Neural cell (in vitro differentiated cells): Measurements from ENCODE around the gene GPBAR1. TPM values are rescaled to one million over a fixed set of nuclear protein-coding genes. Genes with fewer than 3 reads are reported as not detected.

ENCODE experiments used
- H2AFZ ChIP-seq: fragments of 200-600, 300-800 bp; sonication (generic), shearing (Covaris generic); 2 replicates; pipeline ENCODE4 v1.6.0; 2014; ENCODE audit warnings: low read depth, mild to moderate bottlenecking, antibody characterized with exemption, low read length, moderate library complexity
- H3F3A ChIP-seq: fragments of 200-600 bp; shearing (Covaris generic); 2 replicates; pipeline ENCODE4 v1.6.1; 2016; ENCODE audit warnings: mild to moderate bottlenecking, moderate library complexity, mixed read lengths, antibody characterized with exemption, low read length; ENCODE audit not compliant: insufficient read depth, poor library complexity, severe bottlenecking
- H3K27ac ChIP-seq: fragments of 200-600, 300-800 bp; sonication (generic), shearing (Covaris generic); 2 replicates; pipeline ENCODE4 v1.5.1; 2014; ENCODE audit warnings: mild to moderate bottlenecking, low read length, moderate library complexity
- H3K27me3 ChIP-seq: fragments of 300-800, 200-600 bp; sonication (generic), shearing (Covaris generic); 2 replicates; pipeline ENCODE4 v1.6.0; 2014; ENCODE audit warnings: mild to moderate bottlenecking, low read depth, low read length, moderate library complexity; ENCODE audit not compliant: insufficient read depth
- H3K36me3 ChIP-seq: fragments of 300-800, 200-600 bp; sonication (generic), shearing (Covaris generic); 2 replicates; pipeline ENCODE4 v1.5.1; 2014; ENCODE audit warnings: mild to moderate bottlenecking, antibody characterized with exemption, low read length, moderate library complexity; ENCODE audit not compliant: insufficient read depth
- H3K4me2 ChIP-seq: fragments of 300-800, 200-600 bp; sonication (generic), shearing (Covaris generic); 2 replicates; pipeline ENCODE4 v1.6.0; 2014; ENCODE audit warnings: mild to moderate bottlenecking, low read length
- H3K4me3 ChIP-seq: fragments of 300-800, 200-600 bp; sonication (generic), shearing (Covaris generic); 2 replicates; pipeline ENCODE4 v1.5.1; 2014; ENCODE audit warnings: mild to moderate bottlenecking, low read length, moderate library complexity
- H3K79me2 ChIP-seq: fragments of 200-600 bp; shearing (Covaris generic); replicated peaks from 2 replicates; pipeline ENCODE4 v1.6.0; 2014; ENCODE audit warnings: mild to moderate bottlenecking, low read length, moderate library complexity; ENCODE audit not compliant: insufficient read depth
- H3K9ac ChIP-seq: fragments of 300-800, 200-600 bp; sonication (generic), shearing (Covaris generic); 2 replicates; pipeline ENCODE4 v1.6.1; 2016; ENCODE audit warnings: mild to moderate bottlenecking, low read length, mixed read lengths
- H3K9me2 ChIP-seq: fragments of 200-600 bp; shearing (Covaris generic); 2 replicates; pipeline ENCODE4 v1.6.1; 2016; ENCODE audit warnings: mild to moderate bottlenecking, low read length, mixed read lengths; ENCODE audit not compliant: insufficient read depth
- H3K9me3 ChIP-seq: fragments of 200-600, 300-800 bp; sonication (generic), shearing (Covaris generic); 2 replicates; pipeline ENCODE4 v1.6.1; 2016; ENCODE audit warnings: mild to moderate bottlenecking, mixed run types, low read length, moderate library complexity, mixed read lengths
- H4K20me1 ChIP-seq: fragments of 200-600 bp; shearing (Covaris generic); 2 replicates; pipeline ENCODE4 v1.6.1; 2016; ENCODE audit warnings: mild to moderate bottlenecking, mixed run types; ENCODE audit not compliant: insufficient read depth
- EP300 ChIP-seq: fragments of 450-650 bp; conservative IDR thresholded peaks from 2 replicates; pipeline ENCODE4 v1.6.1; 2014; ENCODE audit warnings: antibody characterized with exemption, mild to moderate bottlenecking, moderate library complexity; ENCODE audit not compliant: poor library complexity, severe bottlenecking
- EZH2 ChIP-seq: fragments of 200-600, 300-800 bp; shearing (Covaris generic), sonication (generic); IDR thresholded peaks from 2 replicates; pipeline ENCODE4 v1.6.1; 2014; ENCODE audit warnings: antibody characterized with exemption, low read length, borderline replicate concordance, mild to moderate bottlenecking; ENCODE audit not compliant: insufficient read depth, poor library complexity, severe bottlenecking
- MXI1 ChIP-seq: fragments of 450-650 bp; conservative IDR thresholded peaks from 2 replicates; pipeline ENCODE4 v1.6.1; 2014; ENCODE audit warnings: antibody characterized with exemption, mild to moderate bottlenecking; ENCODE audit not compliant: poor library complexity, severe bottlenecking
- POLR2AphosphoS5 ChIP-seq: IDR thresholded peaks from 2 replicates; pipeline ENCODE4 v1.6.1; 2012
- RAD21 ChIP-seq: fragments of 450-650 bp; conservative IDR thresholded peaks from 2 replicates; pipeline ENCODE4 v1.6.1; 2014; ENCODE audit warnings: antibody characterized with exemption, mild to moderate bottlenecking, moderate library complexity
- REST ChIP-seq: IDR thresholded peaks from 2 replicates; pipeline ENCODE4 v1.6.1; 2012; ENCODE audit warnings: borderline replicate concordance
- SMC3 ChIP-seq: fragments of 450-650 bp; conservative IDR thresholded peaks from 2 replicates; pipeline ENCODE4 v1.6.1; 2014; ENCODE audit warnings: antibody characterized with exemption, mild to moderate bottlenecking, moderate library complexity; ENCODE audit not compliant: poor library complexity
- TAF1 ChIP-seq: IDR thresholded peaks from 2 replicates; pipeline ENCODE4 v1.6.1; 2012; ENCODE audit warnings: low read depth
- polyA plus RNA-seq: library from polyadenylated mRNA; depleted of rRNA; stranded (reverse); fragments of >200 nt; gene quantifications from 2 replicates; pipeline ENCODE4 v1.2.3, GENCODE V29; 2014
- TF ChIP-seq, protein P1 (sequence below): fragments of 450-650 bp; IDR thresholded peaks from 2 replicates; pipeline ENCODE4 v1.5.1; 2014; ENCODE audit warnings: antibody characterized with exemption, mild to moderate bottlenecking, moderate library complexity; ENCODE audit not compliant: poor library complexity, severe bottlenecking

GPBAR1 gene
- polyA plus RNA-seq, 1 donor from 2014 or later = not detected

DNA sequence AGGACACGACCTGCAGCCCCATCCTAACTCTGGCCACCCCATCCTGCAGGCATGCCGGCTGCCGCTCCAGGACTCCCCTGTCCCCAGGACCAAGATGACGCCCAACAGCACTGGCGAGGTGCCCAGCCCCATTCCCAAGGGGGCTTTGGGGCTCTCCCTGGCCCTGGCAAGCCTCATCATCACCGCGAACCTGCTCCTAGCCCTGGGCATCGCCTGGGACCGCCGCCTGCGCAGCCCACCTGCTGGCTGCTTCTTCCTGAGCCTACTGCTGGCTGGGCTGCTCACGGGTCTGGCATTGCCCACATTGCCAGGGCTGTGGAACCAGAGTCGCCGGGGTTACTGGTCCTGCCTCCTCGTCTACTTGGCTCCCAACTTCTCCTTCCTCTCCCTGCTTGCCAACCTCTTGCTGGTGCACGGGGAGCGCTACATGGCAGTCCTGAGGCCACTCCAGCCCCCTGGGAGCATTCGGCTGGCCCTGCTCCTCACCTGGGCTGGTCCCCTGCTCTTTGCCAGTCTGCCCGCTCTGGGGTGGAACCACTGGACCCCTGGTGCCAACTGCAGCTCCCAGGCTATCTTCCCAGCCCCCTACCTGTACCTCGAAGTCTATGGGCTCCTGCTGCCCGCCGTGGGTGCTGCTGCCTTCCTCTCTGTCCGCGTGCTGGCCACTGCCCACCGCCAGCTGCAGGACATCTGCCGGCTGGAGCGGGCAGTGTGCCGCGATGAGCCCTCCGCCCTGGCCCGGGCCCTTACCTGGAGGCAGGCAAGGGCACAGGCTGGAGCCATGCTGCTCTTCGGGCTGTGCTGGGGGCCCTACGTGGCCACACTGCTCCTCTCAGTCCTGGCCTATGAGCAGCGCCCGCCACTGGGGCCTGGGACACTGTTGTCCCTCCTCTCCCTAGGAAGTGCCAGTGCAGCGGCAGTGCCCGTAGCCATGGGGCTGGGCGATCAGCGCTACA lies 2.1 kb downstream of the GPBAR1 start:
- Histone ChIP-seq H3K9me2 (no peaks in the 10 kb centered on the region), H3K27ac (no peak overlapping the region), H3F3A (no peaks in the 10 kb centered on the region), H3K27me3 (no peaks in the 10 kb centered on the region), H3K36me3 (no peaks in the 10 kb centered on the region), H3K9ac (no peak overlapping the region), H3K4me3 (no peak overlapping the region), H2AFZ (no peak overlapping the region), H3K79me2 (no peaks in the 10 kb centered on the region), H4K20me1 (no peaks in the 10 kb centered on the region), H3K4me2 (no peak overlapping the region), H3K9me3 (no peaks in the 10 kb centered on the region)
- TF ChIP-seq SMC3 (no peak), EZH2 (no peak), REST (no peak), EP300 (no peak), POLR2AphosphoS5 (no peak), RAD21 (no peak), TAF1 (no peak), MXI1 (no peak)
- TF ChIP-seq, protein P1, sequence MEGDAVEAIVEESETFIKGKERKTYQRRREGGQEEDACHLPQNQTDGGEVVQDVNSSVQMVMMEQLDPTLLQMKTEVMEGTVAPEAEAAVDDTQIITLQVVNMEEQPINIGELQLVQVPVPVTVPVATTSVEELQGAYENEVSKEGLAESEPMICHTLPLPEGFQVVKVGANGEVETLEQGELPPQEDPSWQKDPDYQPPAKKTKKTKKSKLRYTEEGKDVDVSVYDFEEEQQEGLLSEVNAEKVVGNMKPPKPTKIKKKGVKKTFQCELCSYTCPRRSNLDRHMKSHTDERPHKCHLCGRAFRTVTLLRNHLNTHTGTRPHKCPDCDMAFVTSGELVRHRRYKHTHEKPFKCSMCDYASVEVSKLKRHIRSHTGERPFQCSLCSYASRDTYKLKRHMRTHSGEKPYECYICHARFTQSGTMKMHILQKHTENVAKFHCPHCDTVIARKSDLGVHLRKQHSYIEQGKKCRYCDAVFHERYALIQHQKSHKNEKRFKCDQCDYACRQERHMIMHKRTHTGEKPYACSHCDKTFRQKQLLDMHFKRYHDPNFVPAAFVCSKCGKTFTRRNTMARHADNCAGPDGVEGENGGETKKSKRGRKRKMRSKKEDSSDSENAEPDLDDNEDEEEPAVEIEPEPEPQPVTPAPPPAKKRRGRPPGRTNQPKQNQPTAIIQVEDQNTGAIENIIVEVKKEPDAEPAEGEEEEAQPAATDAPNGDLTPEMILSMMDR = no peak

DNA sequence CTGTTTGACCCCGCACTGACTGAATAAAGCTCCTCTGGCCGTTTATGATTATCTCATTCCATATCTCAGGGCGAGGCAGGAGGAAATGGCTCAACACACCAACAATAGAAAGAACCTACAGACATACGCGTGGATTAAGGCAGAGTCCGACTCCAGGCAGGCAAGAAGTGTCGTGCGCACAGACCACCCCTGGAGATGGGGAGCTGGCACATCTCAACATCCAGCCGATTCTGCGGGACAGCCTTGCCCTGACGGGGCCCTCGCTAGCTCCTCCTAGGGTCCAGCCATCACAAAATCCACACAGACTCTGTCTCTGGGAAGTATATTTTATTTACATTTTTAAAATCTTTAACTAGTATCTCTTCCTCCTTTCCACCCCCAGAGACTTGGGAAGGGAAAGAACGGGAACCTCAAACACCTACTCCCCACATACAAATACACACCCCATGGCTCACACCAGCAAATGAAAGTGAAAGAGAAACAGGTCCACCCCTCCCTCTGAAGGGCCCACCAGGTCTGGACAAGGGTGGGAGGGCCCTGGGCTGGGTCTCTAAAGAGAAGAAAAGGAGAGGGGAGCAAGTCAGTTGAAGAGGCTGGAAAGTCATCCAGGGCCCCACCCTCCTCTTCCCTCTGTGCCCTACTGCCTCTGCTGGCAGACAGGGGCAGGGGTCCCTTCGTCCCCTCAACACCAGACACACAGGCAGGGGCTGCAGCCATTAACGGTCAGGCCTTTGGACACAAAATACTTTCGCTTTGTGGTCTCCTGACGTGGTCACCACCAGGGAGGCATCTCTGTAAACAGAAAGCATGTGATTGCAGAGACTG lies 3.2 kb downstream of the GPBAR1 start:
- Histone ChIP-seq H3K79me2 (peaks cover 2% of the 10 kb centered on the region), H3K36me3 (no peaks in the 10 kb centered on the region), H3K9me2 (no peaks in the 10 kb centered on the region), H3K9me3 (no peaks in the 10 kb centered on the region), H3K27ac (no peak overlapping the region), H3F3A (no peaks in the 10 kb centered on the region), H4K20me1 (no peaks in the 10 kb centered on the region), H3K4me2 (no peak overlapping the region), H2AFZ (no peak overlapping the region), H3K27me3 (no peaks in the 10 kb centered on the region), H3K4me3 (no peak overlapping the region), H3K9ac (no peak overlapping the region)
- TF ChIP-seq POLR2AphosphoS5 = no peak
- TF ChIP-seq TAF1 = no peak
- no peak for TF ChIP-seq EZH2
- TF ChIP-seq, protein P1 = no peak
- TF ChIP-seq REST = no peak
- TF ChIP-seq MXI1 = no peak
- no peak for TF ChIP-seq EP300
- no peak for TF ChIP-seq SMC3
- TF ChIP-seq RAD21 = no peak
